ENCODE results near the gene CNNM3.

Gene CNNM3

GRCh38 chr2:96821113-96821675 is 5.1 kb downstream of the CNNM3 start:
- no peak overlapping the region for H3K4me3 ChIP-seq (ENCODE audit: low read depth, low read length)
- CTCF ChIA-PET = interaction anchor here (0.7 to 2.3 kb wide), 8 partner anchors 37 to 291 kb away, joined by 3 to 9 read pairs (median 3); partner anchors contain the start of gene ANKRD39
- TF ChIP-seq ZNF112 (tag by site-specific recombination; IDR thresholded peaks at IDR 0.05) (no peak), ZNF518A (tag by site-specific recombination; conservative IDR thresholded peaks at IDR 0.05; ENCODE audit: low read depth) (no peak), PRDM6 (tag by site-specific recombination; IDR thresholded peaks at IDR 0.05) (no peak), ZBTB49 (tag by site-specific recombination; IDR thresholded peaks at IDR 0.05; ENCODE audit: low read depth) (no peak), ZBTB48 (tag by site-specific recombination; IDR thresholded peaks at IDR 0.05) (no peak), ZNF843 (tag by site-specific recombination; IDR thresholded peaks at IDR 0.05) (no peak), ZNF629 (tag by site-specific recombination; IDR thresholded peaks at IDR 0.05) (no peak), ZNF501 (tag by site-specific recombination; IDR thresholded peaks at IDR 0.05) (no peak), ZNF561 (tag by site-specific recombination; IDR thresholded peaks at IDR 0.05; ENCODE audit: borderline replicate concordance) (no peak), ZBTB7A (tag by site-specific recombination; IDR thresholded peaks at IDR 0.05; ENCODE audit: low read depth) (no peak), ZFP37 (tag by site-specific recombination; IDR thresholded peaks at IDR 0.05) (no peak), TCF7L2 (IDR thresholded peaks at IDR 0.05; ENCODE audit: borderline replicate concordance, low read depth, low read length) (no peak), PRDM10 (tag by site-specific recombination; IDR thresholded peaks at IDR 0.05) (no peak), REPIN1 (tag by site-specific recombination; IDR thresholded peaks at IDR 0.05; ENCODE audit: low read depth) (no peak), ZNF670 (tag by site-specific recombination; IDR thresholded peaks at IDR 0.05; ENCODE audit: low read depth) (no peak), GLI2 (tag by site-specific recombination; IDR thresholded peaks at IDR 0.05; ENCODE audit: borderline replicate concordance, low read depth) (no peak), ZNF521 (tag by site-specific recombination; IDR thresholded peaks at IDR 0.05) (no peak), HOXA7 (CRISPR knock-in tag; IDR thresholded peaks at IDR 0.05; ENCODE audit: borderline replicate concordance) (no peak)
- peaks cover 19% of the 10 kb centered on the region for H3K4me1 ChIP-seq (ENCODE audit: control insufficient read depth, insufficient read depth, low read length)
- no peaks in the 10 kb centered on the region for H3K9me3 ChIP-seq (ENCODE audit: control insufficient read depth, insufficient read depth, low read depth, low read length)
- H3K27ac ChIP-seq (ENCODE audit: extremely low read depth, low read depth, low read length) = no peak overlapping the region
- POLR2A ChIA-PET = interaction anchor here (1.1 kb wide), 1 partner anchor 36 kb away, joined by 3 read pairs; the partner anchor contains the start of gene ANKRD39
- H3K36me3 ChIP-seq (ENCODE audit: control insufficient read depth in 2 of 2, insufficient read depth in 1 of 2, low read length in 2 of 2) = peaks cover 19 to 56% of the 10 kb centered on the region in 2 experiments
